CD14-positive monocyte (primary cell): ENCODE results near the gene BTAF1. TPM values are rescaled to one million over a fixed set of nuclear protein-coding genes. Genes with fewer than 3 reads are reported as not detected.

ENCODE experiments used
- DNase-seq, 3 donors: peaks; one replicate each; pipeline ENCODE4 v3.0.0-alpha.2; 2011 to 2022
- H2AFZ ChIP-seq: 2 replicates; pipeline ENCODE4 v1.6.0; 2012; ENCODE audit warnings: mild to moderate bottlenecking, low read depth, low read length, inconsistent platforms; ENCODE audit not compliant: insufficient read depth, poor library complexity, severe bottlenecking
- H3K27ac ChIP-seq, 2 donors: 1 replicate in 1 of 2; 2 replicates in 1 of 2; pipeline ENCODE4 v1.5.1; 2012 to 2013; ENCODE audit warnings: low read length in 2 of 2, control low read depth in 1 of 2, inconsistent platforms in 1 of 2, low read depth in 1 of 2, mild to moderate bottlenecking in 1 of 2
- H3K27me3 ChIP-seq, 2 donors: one replicate each; pipeline versions ENCODE4 v1.6.0 to v1.6.1; 2011 to 2013; ENCODE audit warnings: low read length in 2 of 2; ENCODE audit not compliant: control insufficient read depth in 2 of 2, insufficient read depth in 2 of 2
- H3K36me3 ChIP-seq, 2 donors: replicated peaks in 1 of 2; 1 replicate in 1 of 2; 2 replicates in 1 of 2; pipeline versions ENCODE4 v1.5.1 to v1.6.1; 2012 to 2013; ENCODE audit warnings: low read length in 2 of 2, control low read depth in 1 of 2, inconsistent platforms in 1 of 2, mild to moderate bottlenecking in 1 of 2; ENCODE audit not compliant: insufficient read depth in 2 of 2, control insufficient read depth in 1 of 2
- H3K4me1 ChIP-seq, 2 donors: 1 replicate in 1 of 2; 2 replicates in 1 of 2; pipeline versions ENCODE4 v1.5.1 to v1.6.1; 2012 to 2013; ENCODE audit warnings: low read length in 2 of 2, control low read depth in 1 of 2, inconsistent platforms in 1 of 2, mild to moderate bottlenecking in 1 of 2, moderate library complexity in 1 of 2; ENCODE audit not compliant: insufficient read depth in 2 of 2, control insufficient read depth in 1 of 2
- H3K4me2 ChIP-seq: replicated peaks from 2 replicates; pipeline ENCODE3; 2012; ENCODE audit warnings: low read length, moderate library complexity, mild to moderate bottlenecking; ENCODE audit not compliant: poor library complexity, severe bottlenecking; ENCODE audit errors: extremely low read depth
- H3K4me3 ChIP-seq, 3 experiments: fragments of 200-600 bp in 1 of 3; sonication (generic) in 1 of 3; replicated peaks in 1 of 3; 1 replicate in 2 of 3; 2 replicates in 1 of 3; pipeline ENCODE4 v1.5.1; 2011 to 2013; ENCODE audit warnings: low read length in 3 of 3, mild to moderate bottlenecking in 3 of 3, control low read depth in 2 of 3, low read depth in 2 of 3, inconsistent platforms in 1 of 3, moderate library complexity in 1 of 3
- H3K79me2 ChIP-seq: 2 replicates; pipeline ENCODE4 v1.6.0; 2012; ENCODE audit warnings: mild to moderate bottlenecking, control low read depth, inconsistent platforms, low read length, moderate library complexity; ENCODE audit not compliant: insufficient read depth
- H3K9ac ChIP-seq: 2 replicates; pipeline ENCODE4 v1.6.0; 2017; ENCODE audit warnings: low read length, mild to moderate bottlenecking; ENCODE audit not compliant: insufficient read depth, poor library complexity, severe bottlenecking
- H3K9me3 ChIP-seq, 2 donors: replicated peaks in 1 of 2; 1 replicate in 1 of 2; 2 replicates in 1 of 2; pipeline versions ENCODE4 v1.5.1 to v1.6.1; 2012 to 2013; ENCODE audit warnings: low read length in 2 of 2, control low read depth in 1 of 2; ENCODE audit not compliant: control insufficient read depth in 1 of 2, insufficient read depth in 1 of 2
- H4K20me1 ChIP-seq: 2 replicates; pipeline ENCODE4 v1.6.0; 2012; ENCODE audit warnings: mild to moderate bottlenecking, low read length, control low read depth, moderate library complexity; ENCODE audit not compliant: insufficient read depth
- H3K27ac Mint-ChIP-seq, 7 donors: one replicate each; pipeline ENCODE4 v1.8.0; 2020; ENCODE audit warnings: mild to moderate bottlenecking in 7 of 7, mixed read lengths in 7 of 7, moderate library complexity in 6 of 7, inconsistent platforms in 2 of 7
- H3K27me3 Mint-ChIP-seq, 3 donors: one replicate each; pipeline ENCODE4 v1.8.0; 2021 to 2022; ENCODE audit warnings: low read depth in 3 of 3, mild to moderate bottlenecking in 3 of 3, mixed read lengths in 3 of 3, moderate library complexity in 3 of 3, inconsistent platforms in 1 of 3
- H3K36me3 Mint-ChIP-seq, 2 donors: one replicate each; pipeline ENCODE4 v1.8.0; 2020; ENCODE audit warnings: mixed read lengths in 2 of 2, inconsistent platforms in 1 of 2, mild to moderate bottlenecking in 1 of 2
- H3K4me1 Mint-ChIP-seq: one replicate; pipeline ENCODE4 v1.8.0; 2020; ENCODE audit warnings: mild to moderate bottlenecking, mixed read lengths
- H3K4me3 Mint-ChIP-seq, 2 donors: one replicate each; pipeline ENCODE4 v1.8.0; 2020; ENCODE audit warnings: mild to moderate bottlenecking in 2 of 2, mixed read lengths in 2 of 2, moderate library complexity in 1 of 2
- H3K9me3 Mint-ChIP-seq, 7 donors: one replicate each; pipeline ENCODE4 v1.8.0; 2020 to 2022; ENCODE audit warnings: mixed read lengths in 7 of 7, mild to moderate bottlenecking in 6 of 7, moderate library complexity in 6 of 7, inconsistent platforms in 2 of 7
- WGBS: methylation state at CpG from one replicate; pipeline ENCODE4 v1.1.5; 2013; ENCODE audit warnings: missing lambda C conversion rate; ENCODE audit not compliant: insufficient coverage; 5-methylcytosine and 5-hydroxymethylcytosine counted together
- intact Hi-C, 2 donors: fragments of 100-400 bp; cut with micrococcal nuclease; formaldehyde crosslinking; loops; one replicate each; pipeline versions ENCODE4 v1.15.0 to v1.15.1; 2023
- polyA plus RNA-seq, 3 donors: library from polyadenylated mRNA; depleted of rRNA in 1 of 3; unstranded in 2 of 3; stranded (reverse) in 1 of 3; fragments of 300-500 nt in 2 of 3; fragments of >200 nt in 1 of 3; fragmentation: Illumina TruSeq in 2 of 3; gene quantifications; 1 replicate in 2 of 3; 2 replicates in 1 of 3; pipeline ENCODE4 v1.2.3, GENCODE V29; 2012 to 2021
- small RNA-seq: library from RNA; depleted of rRNA; stranded (forward); fragments of <200 nt; gene quantifications from one replicate; pipeline ENCODE3, GENCODE V24; 2012; ENCODE audit warnings: low read depth; ENCODE audit not compliant: insufficient read length
- TF ChIP-seq, protein P1 (sequence below): fragments of 200-600 bp; IDR thresholded peaks from one replicate; pipeline ENCODE4 v1.8.0; 2022; ENCODE audit warnings: antibody characterized with exemption, mild to moderate bottlenecking

BTAF1 gene
- polyA plus RNA-seq, 3 donors, result 3.7 to 59.8 (median 5.1) TPM

DNA sequence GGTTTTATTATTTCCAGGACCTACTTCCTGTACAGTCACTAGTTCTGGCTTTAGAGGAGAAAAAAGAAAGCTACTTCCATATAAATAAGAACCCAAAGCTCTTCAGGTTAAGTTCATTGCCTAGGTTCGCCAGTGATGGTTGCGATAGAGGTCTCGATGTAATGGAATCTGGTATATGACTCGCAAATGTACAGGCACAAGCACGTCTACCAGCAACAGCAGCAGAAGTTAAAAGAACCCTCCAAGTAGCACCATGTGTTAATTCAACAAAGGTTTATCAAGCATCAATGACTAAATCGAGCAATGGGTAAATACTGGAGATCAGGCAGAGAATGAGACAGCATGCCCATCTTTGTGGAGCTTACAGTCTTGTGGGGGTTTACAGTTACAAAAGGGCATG, 155.4 kb downstream of the BTAF1 start:
- no peak overlapping the region for H3K27ac ChIP-seq
- no peaks in the 10 kb centered on the region for H3K27me3 Mint-ChIP-seq
- intact Hi-C loops, result no loop called here
- H3K4me3 Mint-ChIP-seq, result no peak overlapping the region
- H3K4me1 ChIP-seq, result peaks cover 0 to 14% of the 10 kb centered on the region in 2 donors
- peaks cover 0 to 3% (median 0%) of the 10 kb centered on the region in 7 donors for H3K9me3 Mint-ChIP-seq
- TF ChIP-seq, protein P1, sequence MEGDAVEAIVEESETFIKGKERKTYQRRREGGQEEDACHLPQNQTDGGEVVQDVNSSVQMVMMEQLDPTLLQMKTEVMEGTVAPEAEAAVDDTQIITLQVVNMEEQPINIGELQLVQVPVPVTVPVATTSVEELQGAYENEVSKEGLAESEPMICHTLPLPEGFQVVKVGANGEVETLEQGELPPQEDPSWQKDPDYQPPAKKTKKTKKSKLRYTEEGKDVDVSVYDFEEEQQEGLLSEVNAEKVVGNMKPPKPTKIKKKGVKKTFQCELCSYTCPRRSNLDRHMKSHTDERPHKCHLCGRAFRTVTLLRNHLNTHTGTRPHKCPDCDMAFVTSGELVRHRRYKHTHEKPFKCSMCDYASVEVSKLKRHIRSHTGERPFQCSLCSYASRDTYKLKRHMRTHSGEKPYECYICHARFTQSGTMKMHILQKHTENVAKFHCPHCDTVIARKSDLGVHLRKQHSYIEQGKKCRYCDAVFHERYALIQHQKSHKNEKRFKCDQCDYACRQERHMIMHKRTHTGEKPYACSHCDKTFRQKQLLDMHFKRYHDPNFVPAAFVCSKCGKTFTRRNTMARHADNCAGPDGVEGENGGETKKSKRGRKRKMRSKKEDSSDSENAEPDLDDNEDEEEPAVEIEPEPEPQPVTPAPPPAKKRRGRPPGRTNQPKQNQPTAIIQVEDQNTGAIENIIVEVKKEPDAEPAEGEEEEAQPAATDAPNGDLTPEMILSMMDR, result no peak
- H3K27me3 ChIP-seq, result no peaks in the 10 kb centered on the region
- no peak overlapping the region for H3K4me2 ChIP-seq
- H3K9me3 ChIP-seq, result no peaks in the 10 kb centered on the region
- H3K27ac Mint-ChIP-seq, result no peak overlapping the region
- H3K4me1 Mint-ChIP-seq, result peaks cover 13% of the 10 kb centered on the region
- peaks cover 42 to 74% of the 10 kb centered on the region in 2 donors for H3K36me3 ChIP-seq
- H3K4me3 ChIP-seq, result no peak overlapping the region
- no peaks in the 10 kb centered on the region for H4K20me1 ChIP-seq
- H3K36me3 Mint-ChIP-seq, result peaks cover 51 to 55% of the 10 kb centered on the region in 2 donors
- H3K79me2 ChIP-seq, result no peaks in the 10 kb centered on the region
- 97% methylated on average over 4 of the region's 6 CpGs for WGBS
- H2AFZ ChIP-seq, result no peak overlapping the region
- DNase-seq, result no peak
- H3K9ac ChIP-seq, result no peak overlapping the region

Small RNA genes lying within 50 kb of the gene (small RNA-seq; reads per million reads assigned to genes)
- gene AL359198.2, result not detected
- not detected for gene RF00402

Other genes with a start within 250 kb of the BTAF1 start
- 10 to 100 TPM; 20.7 to 25.4 (median 20.9) TPM for gene TNKS2, start 125.3 kb upstream of the BTAF1 start, polyA plus RNA-seq
- under 1 TPM; 0.30 to 0.45 (median 0.32) TPM for gene FGFBP3, start 14.3 kb upstream of the BTAF1 start, polyA plus RNA-seq